Omental fat pad (tissue), 4 donors: Measurements from ENCODE around the gene PSMD3. TPM values are rescaled to one million over a fixed set of nuclear protein-coding genes. Genes with fewer than 3 reads are reported as not detected.

Experiments used
- ATAC-seq: fragments of 150-250 bp; one replicate; pipeline ENCODE4 v1.9.1; 2016; ENCODE audit warnings: mild to moderate bottlenecking, moderate library complexity; ENCODE audit not compliant: low FRiP score
- DNase-seq: peaks from one replicate; pipeline ENCODE4 v3.0.0-alpha.2; 2019; ENCODE audit warnings: low spot score
- CTCF ChIP-seq, 3 donors: fragments of 450-650 bp; IDR thresholded peaks; one replicate each; pipeline ENCODE4 v1.5.1; 2016 to 2017; ENCODE audit warnings: antibody characterized with exemption in 3 of 3, mild to moderate bottlenecking in 3 of 3, moderate library complexity in 2 of 3
- total RNA-seq, 4 donors: library from RNA; depleted of rRNA; stranded (reverse); fragments of >200 nt; gene quantifications; one replicate each; pipeline ENCODE4 v1.1.0, GENCODE V29; 2016

Gene PSMD3
- total RNA-seq, 4 donors from 2014 or later, result 75.3 to 98.0 (median 79.4) TPM

DNA sequence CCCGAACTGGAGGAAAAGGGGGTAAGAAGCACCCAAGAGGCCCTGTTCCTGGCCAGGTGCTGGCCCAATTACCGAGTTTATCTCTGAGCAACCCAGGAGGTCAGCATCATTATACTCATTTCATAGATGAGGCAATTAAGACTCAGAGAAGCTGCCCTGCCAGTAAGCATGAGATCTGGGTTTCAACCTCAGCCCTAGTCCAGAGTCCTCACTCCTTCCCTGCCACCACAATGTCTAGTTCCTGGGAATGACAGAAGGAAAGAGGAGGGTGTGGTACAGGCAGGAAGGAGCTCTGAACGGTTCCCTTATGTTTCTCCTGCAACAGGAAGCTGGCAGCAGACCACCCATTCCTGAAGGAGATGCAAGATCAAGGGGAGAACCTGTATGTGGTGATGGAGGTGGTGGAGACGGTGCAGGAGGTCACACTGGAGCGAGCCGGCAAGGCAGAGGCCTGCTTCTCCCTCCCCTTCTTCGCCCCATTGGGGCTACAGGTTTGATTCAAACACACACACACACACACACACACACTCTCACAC lies 10.4 kb upstream of the PSMD3 start:
- TF ChIP-seq CTCF (IDR thresholded peaks at IDR 0.05), result no peak
- DNase-seq (no peak), ATAC-seq (no peak)

DNA sequence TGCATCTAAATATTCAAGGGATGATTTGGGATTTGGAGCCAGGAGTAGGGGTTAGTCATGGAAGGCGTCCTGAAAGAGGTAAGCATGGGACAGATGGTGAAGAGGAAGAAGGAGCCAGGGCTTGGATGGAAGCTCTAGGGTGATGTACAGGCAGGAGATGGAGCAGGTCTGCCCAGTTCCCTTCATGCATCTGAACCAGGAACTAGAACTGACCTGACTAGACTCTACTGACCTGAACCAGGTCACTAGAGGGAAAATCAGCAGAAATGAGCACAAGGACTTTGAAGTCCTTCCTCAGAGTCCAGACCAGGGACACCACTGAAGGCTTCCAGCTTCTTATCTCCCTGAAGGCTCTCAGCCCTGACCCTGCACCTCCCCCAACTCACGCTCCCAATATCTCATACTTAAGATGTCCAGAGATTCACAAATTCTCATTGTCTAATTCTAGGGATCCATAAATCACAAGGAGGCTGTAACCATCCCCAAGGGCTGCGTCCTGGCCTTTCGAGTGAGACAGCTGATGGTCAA lies 9.5 kb upstream of the PSMD3 start:
- DNase-seq (no peak), ATAC-seq (no peak)
- no peak for TF ChIP-seq CTCF (IDR thresholded peaks at IDR 0.05)

DNA sequence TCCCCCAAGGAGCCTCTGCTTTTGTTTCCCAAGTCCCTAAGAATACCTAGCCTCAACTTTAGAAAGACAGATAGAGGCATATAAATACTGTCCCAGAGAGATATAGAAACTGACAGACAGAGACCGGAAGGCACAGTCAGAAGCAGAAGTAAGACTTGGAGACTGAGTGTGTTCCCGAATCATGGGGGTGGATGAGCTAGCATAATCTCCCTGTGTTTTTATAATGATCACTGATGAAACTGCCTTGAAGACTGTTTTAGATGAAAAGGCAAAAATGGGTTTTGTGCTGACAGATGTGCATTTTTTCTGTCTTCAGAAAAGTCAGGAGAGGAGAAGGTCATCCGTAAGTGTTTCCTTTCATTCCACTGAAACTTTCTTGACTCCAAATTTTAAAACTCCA lies 8.3 kb upstream of the PSMD3 start:
- peak; percentile 66 for ATAC-seq
- no peak for DNase-seq
- no peak for TF ChIP-seq CTCF (IDR thresholded peaks at IDR 0.05)

DNA sequence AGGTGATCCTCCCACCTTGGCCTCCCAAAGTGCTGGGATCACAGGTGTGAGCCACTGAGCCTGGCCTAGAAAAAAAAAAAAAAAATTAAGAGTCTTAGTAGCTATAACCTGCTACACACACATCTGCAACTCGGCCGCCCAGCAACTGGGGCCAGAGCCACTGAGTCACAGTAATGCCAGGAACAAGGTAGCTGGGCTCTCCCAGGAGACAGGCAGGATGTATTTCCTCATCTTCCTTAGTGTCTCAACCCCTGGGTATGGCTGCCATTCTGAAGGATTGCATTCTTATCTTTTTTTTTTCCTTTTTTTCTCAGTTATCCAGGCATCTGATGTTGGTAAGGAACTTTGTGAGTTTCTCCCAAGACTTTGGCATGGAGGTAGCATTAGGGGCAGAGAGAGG lies 7.1 kb upstream of the PSMD3 start:
- no peak for TF ChIP-seq CTCF (IDR thresholded peaks at IDR 0.05)
- DNase-seq, result no peak
- ATAC-seq, result peak; percentile 65

- ATAC-seq, result no peak
- no peak for DNase-seq
- TF ChIP-seq CTCF (IDR thresholded peaks at IDR 0.05), result no peak
These were observed 6.2 kb upstream of the PSMD3 start for GRCh38 chr17:39974433-39974832.

DNA sequence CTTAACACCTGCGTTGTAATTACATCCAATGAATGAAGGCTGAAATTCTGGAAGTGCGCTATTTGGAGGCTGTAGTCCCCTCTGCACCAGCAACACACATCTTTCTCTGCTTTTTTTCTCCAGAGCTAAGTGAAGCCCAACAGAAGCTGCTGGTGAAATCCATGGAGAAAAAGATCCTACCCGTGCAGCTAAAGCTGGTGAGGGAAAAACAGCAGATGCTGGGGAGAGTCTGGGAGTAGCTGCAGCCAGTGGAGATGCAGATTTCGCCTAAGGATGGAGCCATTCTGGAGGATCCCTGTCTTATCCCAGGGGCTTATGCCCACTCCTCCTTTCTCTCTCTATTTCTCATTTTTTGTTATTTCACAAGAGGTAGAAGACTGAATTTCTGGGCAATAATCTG lies 4.8 kb upstream of the PSMD3 start:
- no peak for TF ChIP-seq CTCF (IDR thresholded peaks at IDR 0.05)
- DNase-seq (no peak), ATAC-seq (no peak)

DNA sequence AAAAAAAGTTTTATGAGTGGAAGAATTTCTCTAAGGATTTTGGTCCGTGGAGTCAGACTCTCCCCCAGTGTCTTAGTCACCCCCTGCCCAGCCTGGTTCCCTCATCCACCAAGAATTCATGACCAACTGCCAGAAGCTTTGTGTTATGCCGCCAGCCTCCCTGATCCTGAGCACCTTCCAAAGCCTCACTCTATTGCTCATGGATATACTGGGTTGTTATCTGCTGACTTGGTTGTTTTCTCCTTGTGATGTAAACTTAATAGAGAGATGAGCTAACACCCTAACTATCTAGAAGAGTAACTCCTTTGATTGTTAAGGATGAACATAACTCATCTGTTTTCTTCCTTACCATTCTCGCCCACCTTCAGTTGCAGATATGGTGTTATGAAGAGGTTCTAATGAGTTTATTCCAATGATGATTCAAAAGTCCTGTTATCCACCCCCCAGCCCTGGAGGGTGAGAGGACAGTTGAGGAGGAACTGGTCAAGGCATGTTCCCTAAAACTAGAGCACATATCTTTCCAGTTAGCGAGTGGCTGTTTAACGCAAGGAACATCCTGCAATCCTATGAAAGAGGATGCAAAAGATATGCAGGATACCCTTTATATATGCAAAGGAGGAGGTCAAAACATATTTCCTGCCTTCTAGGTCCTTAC lies 1.5 kb upstream of the PSMD3 start:
- ATAC-seq, result peak; percentile 82
- no peak for TF ChIP-seq CTCF (IDR thresholded peaks at IDR 0.05)
- no peak for DNase-seq
